Testis (tissue), 2 donors: ENCODE results near the gene CD74.

Source experiments
- POLR2A ChIP-seq: fragments of 450-650 bp; IDR thresholded peaks from one replicate; pipeline ENCODE4 v1.6.1; 2017; ENCODE audit warnings: antibody characterized with exemption, mild to moderate bottlenecking, moderate library complexity
- TF ChIP-seq, protein P1 (sequence below), 3 experiments: fragments of 450-650 bp in 2 of 3; fragments of 200-600 bp in 1 of 3; sonication (generic) in 1 of 3; IDR thresholded peaks; one replicate each; pipeline ENCODE4 v1.5.1; 2016 to 2019; ENCODE audit warnings: antibody characterized with exemption in 3 of 3, mild to moderate bottlenecking in 2 of 3, moderate library complexity in 1 of 3

DNA sequence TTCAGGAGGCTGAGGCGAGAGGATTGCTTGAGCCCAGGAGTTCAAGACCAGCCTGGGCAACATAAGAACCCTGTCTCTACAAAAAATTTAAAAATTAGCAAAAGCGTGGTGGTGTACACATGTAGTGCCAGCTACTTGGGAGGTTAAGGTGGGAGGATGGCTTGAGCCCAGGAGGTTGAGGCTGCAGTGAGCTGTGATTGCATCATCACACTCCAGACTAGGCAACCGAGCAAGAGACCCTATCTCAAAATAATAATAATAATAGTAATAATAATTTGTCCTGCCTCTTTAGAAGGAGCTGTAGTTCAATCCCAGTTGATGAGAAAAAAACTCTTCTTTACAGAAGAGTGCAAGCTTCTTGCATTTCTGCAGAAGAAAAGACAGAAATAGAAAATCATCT, 10.0 kb upstream of the CD74 start:
- TF ChIP-seq, protein P1, sequence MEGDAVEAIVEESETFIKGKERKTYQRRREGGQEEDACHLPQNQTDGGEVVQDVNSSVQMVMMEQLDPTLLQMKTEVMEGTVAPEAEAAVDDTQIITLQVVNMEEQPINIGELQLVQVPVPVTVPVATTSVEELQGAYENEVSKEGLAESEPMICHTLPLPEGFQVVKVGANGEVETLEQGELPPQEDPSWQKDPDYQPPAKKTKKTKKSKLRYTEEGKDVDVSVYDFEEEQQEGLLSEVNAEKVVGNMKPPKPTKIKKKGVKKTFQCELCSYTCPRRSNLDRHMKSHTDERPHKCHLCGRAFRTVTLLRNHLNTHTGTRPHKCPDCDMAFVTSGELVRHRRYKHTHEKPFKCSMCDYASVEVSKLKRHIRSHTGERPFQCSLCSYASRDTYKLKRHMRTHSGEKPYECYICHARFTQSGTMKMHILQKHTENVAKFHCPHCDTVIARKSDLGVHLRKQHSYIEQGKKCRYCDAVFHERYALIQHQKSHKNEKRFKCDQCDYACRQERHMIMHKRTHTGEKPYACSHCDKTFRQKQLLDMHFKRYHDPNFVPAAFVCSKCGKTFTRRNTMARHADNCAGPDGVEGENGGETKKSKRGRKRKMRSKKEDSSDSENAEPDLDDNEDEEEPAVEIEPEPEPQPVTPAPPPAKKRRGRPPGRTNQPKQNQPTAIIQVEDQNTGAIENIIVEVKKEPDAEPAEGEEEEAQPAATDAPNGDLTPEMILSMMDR (IDR thresholded peaks at IDR 0.05) = no peak
- no peak for TF ChIP-seq POLR2A
